HL-60 (cell line): Measurements from ENCODE around the gene ALDH3B1.

Source experiments
- DNase-seq, 2 experiments: peaks; one replicate each; pipeline ENCODE4 v3.0.0-alpha.2; 2010 to 2020; ENCODE audit warnings: low read depth in 1 of 2, low spot score in 1 of 2
- H3K27ac ChIP-seq: fragments of 250-450 bp; sonication (Bioruptor Pico); replicated peaks from 2 replicates; pipeline ENCODE4 v1.5.1; 2020; ENCODE audit warnings: mild to moderate bottlenecking, moderate library complexity
- H3K27me3 ChIP-seq: fragments of 250-450 bp; sonication (Bioruptor Pico); 2 replicates; pipeline ENCODE4 v1.5.1; 2021; ENCODE audit warnings: mild to moderate bottlenecking, moderate library complexity; ENCODE audit not compliant: insufficient read depth, poor library complexity, severe bottlenecking
- H3K4me3 ChIP-seq: replicated peaks from 2 replicates; pipeline ENCODE4 v1.5.1; 2011; ENCODE audit warnings: mild to moderate bottlenecking, control low read depth, low read length; ENCODE audit not compliant: insufficient read depth
- GABPA ChIP-seq: IDR thresholded peaks from 2 replicates; pipeline ENCODE4 v1.6.1; 2012; ENCODE audit warnings: low read depth
- POLR2AphosphoS5 ChIP-seq: IDR thresholded peaks from 2 replicates; pipeline ENCODE4 v1.6.1; 2012; ENCODE audit warnings: low read depth
- SPI1 ChIP-seq: IDR thresholded peaks from 2 replicates; pipeline ENCODE4 v1.6.1; 2012; ENCODE audit warnings: low read depth, mild to moderate bottlenecking, borderline replicate concordance
- TF ChIP-seq, protein P1 (sequence below): IDR thresholded peaks from one replicate; pipeline ENCODE4 v1.5.1; 2011; ENCODE audit warnings: low read length, control low read depth, inconsistent platforms; ENCODE audit not compliant: insufficient read depth
- TF ChIP-seq, protein P2 (sequence below): IDR thresholded peaks from 2 replicates; pipeline ENCODE4 v1.6.1; 2012; ENCODE audit warnings: low read depth; ENCODE audit not compliant: insufficient replicate concordance

ALDH3B1 gene

GRCh38 chr11:68036717-68037239 is 26.7 kb downstream of the ALDH3B1 start:
- Histone ChIP-seq H3K27me3 (no peaks in the 10 kb centered on the region), H3K27ac (peak overlapping the region; percentile 81), H3K4me3 (no peak overlapping the region)
- DNase-seq = peak; percentile 54 to 84
- TF ChIP-seq POLR2AphosphoS5 = peak; percentile 59
- TF ChIP-seq SPI1 = peak; percentile 87
- TF ChIP-seq, protein P1, sequence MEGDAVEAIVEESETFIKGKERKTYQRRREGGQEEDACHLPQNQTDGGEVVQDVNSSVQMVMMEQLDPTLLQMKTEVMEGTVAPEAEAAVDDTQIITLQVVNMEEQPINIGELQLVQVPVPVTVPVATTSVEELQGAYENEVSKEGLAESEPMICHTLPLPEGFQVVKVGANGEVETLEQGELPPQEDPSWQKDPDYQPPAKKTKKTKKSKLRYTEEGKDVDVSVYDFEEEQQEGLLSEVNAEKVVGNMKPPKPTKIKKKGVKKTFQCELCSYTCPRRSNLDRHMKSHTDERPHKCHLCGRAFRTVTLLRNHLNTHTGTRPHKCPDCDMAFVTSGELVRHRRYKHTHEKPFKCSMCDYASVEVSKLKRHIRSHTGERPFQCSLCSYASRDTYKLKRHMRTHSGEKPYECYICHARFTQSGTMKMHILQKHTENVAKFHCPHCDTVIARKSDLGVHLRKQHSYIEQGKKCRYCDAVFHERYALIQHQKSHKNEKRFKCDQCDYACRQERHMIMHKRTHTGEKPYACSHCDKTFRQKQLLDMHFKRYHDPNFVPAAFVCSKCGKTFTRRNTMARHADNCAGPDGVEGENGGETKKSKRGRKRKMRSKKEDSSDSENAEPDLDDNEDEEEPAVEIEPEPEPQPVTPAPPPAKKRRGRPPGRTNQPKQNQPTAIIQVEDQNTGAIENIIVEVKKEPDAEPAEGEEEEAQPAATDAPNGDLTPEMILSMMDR = no peak

DNA sequence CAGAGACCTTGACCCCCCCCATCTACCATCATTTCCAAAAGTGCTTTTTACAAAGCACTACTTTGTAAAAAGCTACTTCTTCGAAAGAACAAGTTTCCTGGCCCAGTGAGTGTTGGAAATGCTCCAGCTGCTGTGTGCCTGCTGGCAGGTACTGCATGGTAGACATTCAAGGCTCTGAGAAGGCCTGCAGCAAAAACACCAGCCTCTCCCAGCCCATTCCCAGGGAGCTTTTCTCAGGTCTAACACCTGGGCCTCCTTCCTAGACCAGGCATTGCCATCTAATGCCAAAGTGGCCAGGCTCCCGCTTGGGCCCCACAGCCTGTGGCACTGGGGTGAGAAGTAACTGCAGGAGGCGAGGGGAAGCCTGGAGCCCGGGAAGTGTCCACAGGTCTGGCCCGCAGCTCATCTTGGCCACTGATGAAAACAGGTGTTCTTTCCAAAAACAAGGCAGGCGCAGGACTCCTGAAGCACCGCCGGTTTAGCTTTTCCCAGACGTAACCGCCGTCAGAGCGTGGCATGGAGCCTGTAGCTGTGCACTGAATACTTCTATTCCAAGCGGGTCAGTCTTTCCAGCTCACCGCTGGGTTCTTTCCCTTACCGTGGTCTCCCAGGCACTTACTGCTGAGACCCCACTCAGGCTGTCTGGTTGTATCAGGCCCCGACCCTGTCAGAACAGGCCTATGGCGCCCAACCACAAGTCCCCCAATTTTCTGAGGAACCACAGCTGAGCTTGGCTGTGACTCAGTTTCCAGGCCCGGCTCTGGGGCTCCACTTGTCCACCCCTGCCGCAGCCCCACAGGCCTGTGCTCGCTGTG is 27.5 kb downstream of the ALDH3B1 start:
- TF ChIP-seq, protein P1 = no peak
- TF ChIP-seq GABPA = no peak
- TF ChIP-seq SPI1 = no peak
- TF ChIP-seq POLR2AphosphoS5 = no peak
- TF ChIP-seq, protein P2, sequence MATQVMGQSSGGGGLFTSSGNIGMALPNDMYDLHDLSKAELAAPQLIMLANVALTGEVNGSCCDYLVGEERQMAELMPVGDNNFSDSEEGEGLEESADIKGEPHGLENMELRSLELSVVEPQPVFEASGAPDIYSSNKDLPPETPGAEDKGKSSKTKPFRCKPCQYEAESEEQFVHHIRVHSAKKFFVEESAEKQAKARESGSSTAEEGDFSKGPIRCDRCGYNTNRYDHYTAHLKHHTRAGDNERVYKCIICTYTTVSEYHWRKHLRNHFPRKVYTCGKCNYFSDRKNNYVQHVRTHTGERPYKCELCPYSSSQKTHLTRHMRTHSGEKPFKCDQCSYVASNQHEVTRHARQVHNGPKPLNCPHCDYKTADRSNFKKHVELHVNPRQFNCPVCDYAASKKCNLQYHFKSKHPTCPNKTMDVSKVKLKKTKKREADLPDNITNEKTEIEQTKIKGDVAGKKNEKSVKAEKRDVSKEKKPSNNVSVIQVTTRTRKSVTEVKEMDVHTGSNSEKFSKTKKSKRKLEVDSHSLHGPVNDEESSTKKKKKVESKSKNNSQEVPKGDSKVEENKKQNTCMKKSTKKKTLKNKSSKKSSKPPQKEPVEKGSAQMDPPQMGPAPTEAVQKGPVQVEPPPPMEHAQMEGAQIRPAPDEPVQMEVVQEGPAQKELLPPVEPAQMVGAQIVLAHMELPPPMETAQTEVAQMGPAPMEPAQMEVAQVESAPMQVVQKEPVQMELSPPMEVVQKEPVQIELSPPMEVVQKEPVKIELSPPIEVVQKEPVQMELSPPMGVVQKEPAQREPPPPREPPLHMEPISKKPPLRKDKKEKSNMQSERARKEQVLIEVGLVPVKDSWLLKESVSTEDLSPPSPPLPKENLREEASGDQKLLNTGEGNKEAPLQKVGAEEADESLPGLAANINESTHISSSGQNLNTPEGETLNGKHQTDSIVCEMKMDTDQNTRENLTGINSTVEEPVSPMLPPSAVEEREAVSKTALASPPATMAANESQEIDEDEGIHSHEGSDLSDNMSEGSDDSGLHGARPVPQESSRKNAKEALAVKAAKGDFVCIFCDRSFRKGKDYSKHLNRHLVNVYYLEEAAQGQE = no peak
- peak in 1 of 2 experiments; percentile 39 for DNase-seq
- no peak overlapping the region for H3K4me3 ChIP-seq
- H3K27me3 ChIP-seq = no peaks in the 10 kb centered on the region
- peak overlapping the region; percentile 81 for H3K27ac ChIP-seq

GRCh38 chr11:68038226-68038717 is 28.1 kb downstream of the ALDH3B1 start:
- H3K4me3 ChIP-seq = peak overlapping the region; percentile 97
- peak overlapping the region; percentile 81 for H3K27ac ChIP-seq
- H3K27me3 ChIP-seq = no peaks in the 10 kb centered on the region
- TF ChIP-seq, protein P2 = no peak
- TF ChIP-seq, protein P1 = no peak
- no peak for TF ChIP-seq GABPA
- TF ChIP-seq POLR2AphosphoS5 = no peak
- TF ChIP-seq SPI1 = no peak
- DNase-seq = no peak
